HK-2 (cell line): ENCODE measurements around the gene TMEM131L.

Experiments
- DNase-seq: peaks from one replicate; pipeline ENCODE4 v3.0.0-alpha.2; 2018; ENCODE audit not compliant: unreplicated experiment

Gene TMEM131L

DNA sequence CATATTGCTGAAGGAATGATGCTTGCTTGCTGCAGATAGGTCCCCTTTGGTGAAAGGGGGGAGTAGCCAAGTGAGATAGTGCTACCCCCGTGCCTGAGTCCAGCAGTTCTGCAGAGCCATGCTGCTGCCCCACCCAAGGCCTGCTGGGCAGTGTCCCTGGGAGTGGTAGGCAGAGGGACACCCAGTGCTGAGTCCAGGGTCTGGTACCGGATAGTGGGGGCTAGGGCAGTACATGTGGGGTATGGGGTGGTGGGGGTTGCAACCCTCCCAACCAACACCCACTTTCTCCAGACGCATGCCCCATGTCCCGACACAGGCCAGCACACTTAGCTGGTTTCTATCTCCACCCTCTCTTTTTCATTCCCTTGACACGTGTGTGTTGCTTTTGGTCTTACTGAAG lies 155.9 kb downstream of the TMEM131L start:
- no peak for DNase-seq

DNA sequence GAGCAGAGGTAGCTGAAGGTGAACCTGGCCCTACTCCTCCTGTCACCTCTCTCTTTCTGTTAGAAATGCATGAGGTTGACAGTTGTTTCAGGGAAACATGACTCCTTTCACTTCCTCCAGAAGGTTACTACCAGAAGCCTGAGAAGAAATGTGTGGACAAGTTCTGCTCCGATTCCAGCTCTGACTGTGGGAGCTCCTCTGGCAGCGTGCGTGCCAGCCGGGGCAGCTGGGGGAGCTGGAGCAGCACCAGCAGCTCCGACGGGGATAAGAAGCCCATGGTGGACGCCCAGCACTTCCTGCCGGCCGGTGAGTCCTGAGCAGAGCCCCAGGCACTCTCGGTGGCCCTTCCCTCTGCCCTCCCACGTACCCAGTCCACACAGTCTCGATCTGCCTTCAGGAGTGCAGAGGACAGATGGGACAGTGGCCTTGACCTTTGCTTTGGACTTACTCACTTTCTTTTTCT lies 156.6 kb downstream of the TMEM131L start:
- DNase-seq = no peak

DNA sequence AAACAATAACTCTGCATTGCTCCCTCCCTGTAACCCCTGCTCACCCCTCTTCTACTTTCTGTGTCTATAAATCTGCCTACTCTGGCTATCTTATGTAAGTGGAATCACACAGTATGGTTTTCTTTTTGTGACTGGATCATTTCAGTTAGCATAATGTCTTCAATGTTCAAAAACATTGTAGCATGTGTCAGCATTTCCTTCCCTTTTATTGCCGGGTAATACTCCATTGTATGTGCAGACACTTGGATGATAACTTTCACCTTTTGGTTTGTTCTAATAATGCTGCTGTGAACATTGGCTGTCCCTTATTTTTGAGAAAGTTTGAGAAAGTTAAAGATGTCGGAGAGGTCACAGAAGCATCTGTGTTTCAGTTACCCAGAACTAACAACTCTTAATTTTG lies 157.3 kb downstream of the TMEM131L start:
- DNase-seq = no peak

DNA sequence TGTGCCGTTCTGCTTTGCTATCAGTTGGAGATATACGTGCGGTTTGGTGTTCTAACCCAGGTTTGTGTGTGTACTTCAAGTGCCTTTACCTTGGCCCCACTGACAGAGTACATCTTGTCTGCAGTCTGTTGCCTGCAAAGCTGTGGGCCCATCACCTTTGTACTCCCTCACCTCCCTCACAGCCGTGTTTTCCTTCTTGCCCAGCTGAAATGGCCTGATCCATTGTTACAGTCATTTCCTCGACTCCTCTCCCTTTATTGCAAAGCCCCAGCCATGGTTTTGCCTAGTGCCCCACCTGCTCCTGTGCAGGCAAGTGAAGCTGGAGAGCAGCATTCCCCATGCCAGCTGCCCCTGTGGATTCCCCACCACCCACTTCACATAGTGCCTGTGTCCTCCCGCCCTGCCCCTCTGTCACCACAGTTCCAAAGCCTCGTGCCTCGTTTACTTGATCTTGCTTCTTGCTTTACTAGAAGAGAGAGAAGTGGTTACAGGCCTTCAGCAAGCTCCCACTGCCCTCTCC lies 162.7 kb downstream of the TMEM131L start:
- DNase-seq = no peak

DNA sequence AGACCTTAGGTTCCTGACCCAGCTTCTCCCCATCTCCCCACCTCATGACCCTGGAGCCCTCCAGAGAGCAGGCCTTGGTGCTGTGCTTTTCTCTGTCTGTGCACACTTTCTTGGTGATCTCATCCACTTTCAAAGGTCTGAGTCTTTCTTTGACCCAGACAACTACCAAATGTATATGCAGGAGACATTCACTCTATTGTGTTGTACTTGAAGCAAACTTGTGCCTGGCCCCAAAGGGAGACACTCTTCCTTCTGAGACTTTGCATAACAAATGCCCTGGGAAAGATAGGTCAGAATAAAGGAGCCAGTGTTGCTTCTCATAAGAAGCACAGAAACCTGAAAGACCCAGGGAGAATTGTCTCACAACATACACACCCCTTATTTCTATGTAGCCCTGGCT lies 163.6 kb downstream of the TMEM131L start:
- DNase-seq = no peak

DNA sequence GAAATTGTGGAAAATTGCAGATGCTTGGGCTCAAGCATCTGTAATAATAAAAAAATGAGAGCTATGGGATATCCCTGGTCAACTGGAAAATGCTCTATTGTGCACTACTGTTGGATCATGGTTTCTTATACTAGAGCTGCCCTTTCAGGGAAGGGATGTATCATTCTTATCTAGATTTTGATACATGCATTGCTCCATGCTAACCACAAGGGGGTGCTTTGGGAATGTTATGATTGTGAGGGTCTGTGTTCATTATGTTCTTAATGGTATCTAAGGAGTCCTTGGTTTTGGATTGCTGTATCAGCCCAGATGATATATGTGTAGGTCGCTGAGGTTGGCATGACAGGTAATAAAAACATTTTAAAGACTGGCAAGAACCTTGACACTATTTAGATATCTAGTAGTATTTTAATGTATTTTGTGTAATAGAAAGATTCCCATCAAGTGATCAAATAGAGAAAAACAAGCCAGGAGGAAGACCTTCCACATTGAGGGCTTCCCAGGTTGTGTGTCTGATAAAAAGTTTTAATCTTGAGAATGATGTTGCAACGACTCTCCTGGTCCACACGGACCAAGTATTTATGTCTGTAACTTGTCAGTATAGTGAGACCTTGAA lies 168.7 kb downstream of the TMEM131L start:
- no peak for DNase-seq

DNA sequence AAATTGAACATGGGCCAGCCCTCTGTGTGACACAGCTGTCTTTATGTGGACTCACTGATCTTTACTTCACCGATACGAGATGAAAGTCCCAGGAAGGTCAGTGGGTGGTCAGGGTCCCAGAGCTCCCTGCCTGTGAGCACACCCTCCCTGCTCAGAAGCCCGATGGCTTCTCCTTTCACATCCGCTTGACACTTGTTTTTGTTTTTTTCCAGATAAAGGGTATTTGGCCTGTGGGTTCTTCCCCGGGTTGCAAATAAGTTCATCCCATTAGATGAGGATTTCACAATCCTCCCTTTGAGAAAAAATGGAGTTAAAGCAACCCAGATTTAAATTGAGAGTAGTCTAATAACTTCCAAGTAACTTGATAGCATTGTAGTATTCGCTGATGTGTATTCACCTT lies 169.7 kb downstream of the TMEM131L start:
- DNase-seq = no peak

DNA sequence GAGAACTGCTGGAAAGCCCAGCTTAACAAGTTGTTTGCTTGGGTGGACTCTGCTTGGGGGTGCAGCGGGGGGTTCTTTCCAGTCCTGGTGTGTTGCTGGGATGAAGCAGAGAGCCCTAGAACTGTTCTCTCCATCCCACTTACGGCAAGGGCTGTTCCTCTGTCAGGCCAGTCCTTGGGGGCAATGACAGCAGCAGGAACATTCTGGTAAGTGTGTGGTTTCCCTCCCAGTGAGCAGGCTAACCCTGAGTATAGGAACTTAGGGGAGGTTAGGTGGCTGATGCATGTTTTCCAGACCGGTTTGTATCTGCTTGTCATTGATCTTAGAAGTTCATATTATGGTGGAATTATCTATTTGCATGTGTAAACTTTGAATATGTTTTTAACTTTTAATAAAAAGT lies 171.0 kb downstream of the TMEM131L start:
- DNase-seq = no peak

DNA sequence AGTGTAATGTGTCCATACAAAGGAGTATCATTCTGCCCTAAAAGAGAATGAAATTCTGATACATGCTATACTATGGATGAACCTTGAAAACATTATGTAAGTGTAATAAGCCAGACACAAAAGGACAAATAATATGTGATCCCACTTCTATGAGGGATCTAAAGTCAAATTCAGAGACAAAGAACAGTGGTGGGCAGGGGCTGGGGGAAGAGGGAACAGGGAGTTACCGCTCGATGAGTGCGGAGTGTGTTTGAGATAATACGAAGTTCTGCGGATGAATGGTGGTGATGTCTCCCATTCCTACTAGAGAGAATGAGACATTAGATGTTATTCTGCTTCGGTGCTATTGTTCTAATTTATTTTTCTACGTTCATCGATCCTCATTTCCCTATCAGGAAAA lies 171.9 kb downstream of the TMEM131L start:
- DNase-seq = no peak

DNA sequence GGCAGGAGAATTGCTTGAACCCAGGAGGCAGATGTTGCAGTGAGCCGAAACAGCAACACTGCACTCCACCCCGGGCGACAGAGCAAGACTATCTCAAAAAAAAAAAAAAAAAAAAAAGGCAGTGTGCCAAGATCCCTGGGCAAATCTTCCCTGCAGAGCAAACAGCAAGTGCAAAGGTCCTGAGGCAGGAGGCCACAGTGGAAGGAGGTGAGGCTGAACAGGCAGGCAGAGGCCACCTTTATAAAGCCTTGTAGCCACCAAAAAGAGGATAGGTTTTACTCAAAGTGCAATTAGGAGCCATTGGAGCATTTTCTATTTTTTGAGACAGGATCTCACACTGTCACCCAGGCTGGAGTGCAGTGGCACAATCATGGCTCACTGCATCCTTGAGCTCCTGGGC lies 172.8 kb downstream of the TMEM131L start:
- no peak for DNase-seq

DNA sequence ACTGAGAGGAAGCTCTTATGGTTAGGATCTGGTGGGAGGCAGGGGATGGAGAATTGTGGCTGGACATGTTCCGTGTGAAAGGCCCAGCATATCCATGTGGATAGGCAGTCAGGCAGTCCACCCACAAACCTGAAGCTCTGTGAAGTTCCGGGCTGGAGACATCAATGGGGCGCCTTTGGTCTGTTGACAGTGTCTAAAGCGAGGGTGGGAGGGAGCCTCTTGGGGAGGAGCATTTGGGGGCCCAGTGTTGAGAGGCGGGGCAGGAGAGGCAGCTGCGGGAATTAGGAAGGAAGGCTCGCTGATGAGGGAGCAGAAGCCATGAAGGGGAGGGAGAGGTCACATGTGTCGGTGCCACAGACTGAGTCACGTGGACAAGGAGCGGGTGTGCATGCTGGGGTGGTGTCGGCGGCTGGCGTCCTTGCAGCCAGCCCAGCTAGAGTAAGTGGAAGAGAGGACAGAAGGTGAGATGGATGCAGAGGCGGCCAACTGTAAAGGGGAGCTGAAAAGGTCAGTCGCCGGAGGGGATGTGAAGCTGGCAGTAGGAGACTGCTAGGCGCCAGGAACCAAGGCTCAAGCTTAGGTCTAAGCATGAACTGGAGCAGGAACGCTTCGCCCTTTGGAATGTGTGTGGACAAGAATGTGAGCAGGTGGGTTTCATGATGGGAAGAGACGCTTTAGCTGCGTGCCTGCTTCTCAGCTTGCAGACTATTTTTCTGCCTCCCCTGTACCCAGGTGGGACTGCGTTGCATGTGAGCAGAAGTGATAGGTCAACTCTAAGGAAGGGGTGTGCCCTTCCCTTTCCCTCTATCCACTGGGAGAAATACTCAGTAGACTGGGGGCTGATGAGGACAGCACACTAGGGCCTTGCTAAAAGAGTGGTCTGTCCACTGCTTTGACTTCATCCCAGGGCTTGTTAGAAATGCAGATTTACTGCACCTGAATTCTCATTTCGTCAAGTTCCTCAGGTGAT lies 174.0 kb downstream of the TMEM131L start:
- DNase-seq = no peak

DNA sequence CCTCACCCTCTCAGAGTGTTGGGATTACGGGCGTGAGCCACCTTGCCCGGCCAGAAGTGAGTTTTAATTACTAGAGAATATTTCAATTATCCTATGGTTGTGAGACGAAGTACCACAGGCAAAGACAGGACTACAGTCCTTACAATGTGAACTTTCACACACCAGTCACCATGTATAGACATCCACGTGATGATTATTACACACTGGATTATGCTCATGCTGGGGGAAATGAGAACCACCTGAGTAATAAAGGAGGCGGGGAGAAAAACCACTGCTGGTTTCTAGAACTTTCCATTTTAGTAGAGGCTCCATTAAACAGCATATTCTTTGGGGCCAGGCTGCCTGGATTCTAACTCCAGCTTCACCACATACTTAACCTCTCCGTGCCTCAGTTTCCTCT lies 175.4 kb downstream of the TMEM131L start:
- no peak for DNase-seq

DNA sequence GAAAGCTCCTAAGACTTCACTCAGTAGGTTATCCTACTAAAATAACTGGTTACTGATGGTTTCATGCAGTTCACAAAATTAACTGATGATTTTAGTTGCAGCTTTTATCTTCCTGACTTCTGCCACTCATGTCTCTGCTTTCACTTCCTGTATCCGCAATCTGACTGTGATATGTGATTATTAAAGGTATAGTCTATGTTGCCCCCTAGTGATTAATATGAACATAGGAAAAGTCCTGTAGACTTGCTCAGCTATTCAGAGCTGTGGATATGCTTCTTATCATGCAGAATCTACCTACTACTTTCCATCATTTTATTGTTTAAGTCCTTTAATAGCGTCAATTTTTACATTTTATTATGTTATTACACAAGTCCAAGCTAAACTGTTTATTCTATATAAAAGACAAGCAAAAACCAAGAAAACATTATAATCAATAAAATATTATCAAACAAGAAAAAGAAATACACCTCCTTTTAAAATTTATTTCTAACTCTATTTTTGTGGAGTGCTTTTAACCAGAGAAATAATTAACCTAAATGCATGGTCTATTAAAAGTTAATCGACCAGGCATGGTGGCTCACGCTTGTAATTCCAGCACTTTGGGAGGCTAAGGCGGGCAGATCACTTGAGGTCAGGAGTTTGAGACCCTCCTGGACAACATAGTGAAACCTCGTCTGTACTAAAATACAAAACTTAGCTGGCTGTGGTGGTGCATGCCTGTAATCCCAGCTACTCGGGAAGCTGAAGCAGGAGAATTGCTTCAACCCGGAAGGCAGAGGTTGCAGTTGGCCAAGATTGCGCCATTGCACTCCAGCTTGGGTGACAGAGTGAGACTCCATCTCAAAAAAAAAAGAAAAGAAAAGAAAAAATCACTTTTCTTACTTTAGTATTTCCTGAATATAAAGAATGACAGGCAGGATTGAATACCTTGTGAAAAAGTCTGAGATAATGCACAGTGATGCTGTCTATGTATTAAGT lies 177.5 kb downstream of the TMEM131L start:
- DNase-seq = no peak

DNA sequence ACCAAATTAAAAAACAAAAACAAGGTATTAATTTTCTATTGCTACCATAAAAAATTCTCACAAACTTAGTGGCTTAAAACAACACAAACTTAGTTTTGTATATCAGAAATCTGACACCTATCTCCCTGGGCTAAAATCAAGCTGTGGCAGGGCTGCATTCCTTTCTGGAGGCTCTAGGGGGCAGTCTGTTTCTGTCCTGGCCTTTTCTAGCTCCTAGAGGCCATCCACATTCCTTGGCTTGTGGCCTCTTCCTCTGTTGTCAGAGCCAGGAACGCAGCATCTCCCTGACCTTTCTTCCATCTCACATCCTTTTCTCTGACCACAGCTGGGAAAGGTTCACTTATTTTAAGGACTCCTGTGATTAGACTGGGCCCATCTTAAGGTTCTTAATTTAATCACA lies 179.0 kb downstream of the TMEM131L start:
- peak; percentile 4 for DNase-seq

DNA sequence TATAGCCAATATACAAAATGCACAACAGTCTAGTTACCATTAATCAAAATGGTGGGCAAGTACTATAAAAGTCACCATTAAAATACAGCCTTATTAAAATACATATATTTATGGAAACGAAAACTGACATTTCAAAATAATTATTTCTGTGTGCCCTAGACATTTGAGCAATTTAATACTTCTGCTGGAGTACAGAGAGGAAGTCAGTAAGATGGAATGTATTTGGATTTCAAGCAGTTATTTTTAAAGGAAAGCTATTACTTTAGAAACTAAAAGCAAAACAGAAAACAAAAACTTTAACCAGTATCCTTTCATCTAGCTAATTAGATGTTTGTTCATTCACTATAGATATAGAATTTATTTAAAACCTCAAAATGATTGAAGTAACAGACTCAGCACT lies 180.1 kb downstream of the TMEM131L start:
- no peak for DNase-seq

DNA sequence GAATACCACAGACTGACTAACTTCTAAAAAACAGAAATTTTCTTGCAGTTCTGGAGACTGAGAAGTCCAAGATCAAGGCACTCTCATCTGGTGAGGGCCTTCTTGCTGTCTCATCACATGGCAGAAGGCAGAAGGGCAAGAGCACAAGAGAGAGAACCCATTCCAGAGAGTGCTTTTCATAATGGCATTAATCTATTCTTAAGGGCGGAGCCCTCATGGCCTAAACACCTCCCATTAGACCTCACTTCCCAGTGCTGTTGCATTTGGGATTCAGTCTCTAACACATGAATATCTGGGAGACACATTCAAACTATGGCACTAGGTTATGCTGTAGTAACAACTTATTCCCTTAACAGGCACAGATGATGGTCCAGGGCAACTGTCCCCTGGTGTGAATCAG lies 180.8 kb downstream of the TMEM131L start:
- no peak for DNase-seq

DNA sequence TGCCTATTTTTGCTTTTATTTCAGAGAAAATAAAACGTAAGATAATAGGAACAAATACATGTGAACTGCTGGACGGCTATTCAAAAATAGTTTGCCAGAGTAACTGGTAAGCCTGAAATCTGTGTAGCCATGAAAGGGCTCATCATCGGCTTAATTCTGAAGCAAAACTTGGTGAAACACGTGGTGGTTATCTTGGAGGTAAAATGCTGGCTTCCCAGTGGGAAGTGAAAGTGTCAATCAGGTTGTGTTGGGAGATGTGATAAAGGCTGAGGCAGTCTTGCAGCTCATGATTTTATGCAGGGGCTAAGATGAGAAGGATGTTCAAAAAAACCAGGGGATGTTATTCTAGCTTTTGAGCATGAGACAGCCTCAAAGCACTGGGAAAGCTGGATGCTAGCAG lies 181.8 kb downstream of the TMEM131L start:
- DNase-seq = no peak

DNA sequence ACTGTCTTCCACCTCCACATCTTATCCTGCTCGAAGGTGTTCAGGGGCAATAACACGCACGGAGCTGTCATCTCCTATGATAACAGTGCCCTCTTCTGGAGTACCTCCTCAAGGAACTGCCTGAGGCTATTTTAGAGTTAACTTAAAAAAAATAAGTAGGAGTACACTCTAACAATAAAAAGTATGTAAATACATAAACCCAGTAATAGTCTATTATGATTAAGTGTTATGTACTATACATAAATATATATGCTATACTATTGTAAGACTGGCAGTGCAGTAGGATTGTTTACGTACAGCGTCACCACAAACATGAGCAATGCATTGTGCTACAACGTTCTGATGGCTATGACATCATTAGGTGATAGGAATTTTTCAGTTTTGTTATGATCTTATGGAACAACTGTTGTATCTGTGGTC lies 183.4 kb downstream of the TMEM131L start:
- DNase-seq = no peak

DNA sequence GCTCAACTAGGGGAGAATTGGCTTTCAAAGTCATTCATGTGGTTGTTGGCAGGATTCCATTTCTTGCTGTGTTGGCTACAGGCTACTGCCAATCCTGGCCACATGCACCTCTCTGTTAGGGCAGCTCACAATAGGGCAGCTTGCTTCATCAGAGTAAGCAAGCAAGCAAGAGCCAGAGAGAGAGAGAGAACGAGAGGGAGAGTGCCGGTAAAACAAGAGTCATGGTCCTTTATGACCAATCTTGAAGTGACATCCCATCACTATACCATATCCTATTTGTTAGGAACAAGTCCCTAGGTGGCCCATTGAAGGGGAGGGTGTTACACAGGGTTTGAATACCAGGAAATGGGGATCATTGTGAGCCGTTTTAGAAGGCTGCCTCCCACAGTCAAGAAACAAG lies 185.0 kb downstream of the TMEM131L start:
- no peak for DNase-seq

DNA sequence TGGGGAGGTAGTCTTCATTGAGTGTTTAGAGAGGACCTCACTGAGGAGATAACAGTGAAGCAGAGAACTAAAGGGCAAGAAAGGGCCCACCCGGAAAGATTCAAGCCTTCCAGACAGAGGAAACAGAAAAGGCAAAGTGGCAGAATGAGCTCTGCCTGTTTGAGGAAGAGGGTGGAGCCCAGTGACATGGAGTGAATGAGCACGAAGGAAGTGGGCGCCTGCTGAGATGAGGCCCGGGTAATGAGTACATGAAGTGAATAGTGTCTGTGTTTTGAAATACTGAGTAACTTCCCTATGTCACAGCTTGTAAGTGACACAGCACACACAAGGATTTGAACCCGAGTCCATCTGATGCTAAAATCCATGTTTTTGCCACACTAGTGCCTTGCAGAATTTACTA lies 185.4 kb downstream of the TMEM131L start:
- no peak for DNase-seq

DNA sequence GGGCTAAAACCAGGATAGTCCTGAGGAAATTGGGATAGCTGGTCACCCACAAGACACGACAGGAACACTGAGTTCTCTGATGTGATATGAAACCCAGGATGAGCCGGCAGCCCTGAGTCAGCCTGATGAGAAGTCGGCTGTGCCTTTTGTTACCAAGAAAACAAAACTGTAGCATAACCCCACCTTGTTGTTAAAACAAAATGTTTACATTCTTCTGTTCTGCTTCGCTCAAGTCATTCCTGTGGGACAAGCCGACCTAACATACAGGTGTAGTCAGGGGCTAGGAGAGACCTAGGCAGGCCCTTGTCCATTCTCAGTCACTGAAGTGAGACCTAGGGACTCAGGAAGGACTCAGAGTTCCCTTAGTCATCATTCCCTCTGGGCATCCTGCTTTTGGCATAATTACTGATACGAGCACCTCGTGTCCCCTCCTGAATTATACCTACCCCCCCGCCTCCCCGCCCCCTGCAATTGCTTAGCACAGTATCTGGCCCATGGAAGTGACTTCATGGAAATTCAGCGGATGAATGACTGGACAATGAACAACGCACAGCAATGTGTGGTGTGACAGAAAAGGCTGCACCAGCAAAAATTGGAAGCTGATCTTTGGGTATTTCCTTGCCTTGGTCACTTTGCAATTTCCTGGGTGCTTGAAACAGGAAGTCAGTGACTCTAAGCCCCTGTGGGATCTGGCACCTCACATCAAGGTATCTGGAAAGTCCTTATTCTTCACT lies 186.1 kb downstream of the TMEM131L start:
- no peak for DNase-seq
